ENCODE results near the gene HOMER2.

DNA sequence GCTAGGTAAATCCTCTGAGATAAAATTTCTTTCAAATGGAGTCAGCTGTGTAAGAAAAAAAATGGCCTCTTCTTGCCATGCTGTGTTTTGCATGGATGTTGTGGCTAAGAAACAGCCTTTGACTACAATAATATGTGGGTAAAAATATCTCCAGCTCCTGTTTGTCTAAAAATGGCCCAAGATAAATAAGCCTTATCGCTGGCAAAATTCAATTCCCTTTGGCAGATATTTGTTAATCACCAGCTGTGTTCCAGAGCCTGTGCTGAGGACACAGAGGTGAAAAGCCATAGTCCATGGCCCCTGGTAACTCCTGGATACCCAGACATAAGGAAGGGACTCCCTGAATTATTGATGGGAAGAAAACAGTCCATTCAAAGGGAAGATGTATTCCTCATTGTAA lies 18.2 kb upstream of the HOMER2 start:
- TF ChIP-seq, protein P1, sequence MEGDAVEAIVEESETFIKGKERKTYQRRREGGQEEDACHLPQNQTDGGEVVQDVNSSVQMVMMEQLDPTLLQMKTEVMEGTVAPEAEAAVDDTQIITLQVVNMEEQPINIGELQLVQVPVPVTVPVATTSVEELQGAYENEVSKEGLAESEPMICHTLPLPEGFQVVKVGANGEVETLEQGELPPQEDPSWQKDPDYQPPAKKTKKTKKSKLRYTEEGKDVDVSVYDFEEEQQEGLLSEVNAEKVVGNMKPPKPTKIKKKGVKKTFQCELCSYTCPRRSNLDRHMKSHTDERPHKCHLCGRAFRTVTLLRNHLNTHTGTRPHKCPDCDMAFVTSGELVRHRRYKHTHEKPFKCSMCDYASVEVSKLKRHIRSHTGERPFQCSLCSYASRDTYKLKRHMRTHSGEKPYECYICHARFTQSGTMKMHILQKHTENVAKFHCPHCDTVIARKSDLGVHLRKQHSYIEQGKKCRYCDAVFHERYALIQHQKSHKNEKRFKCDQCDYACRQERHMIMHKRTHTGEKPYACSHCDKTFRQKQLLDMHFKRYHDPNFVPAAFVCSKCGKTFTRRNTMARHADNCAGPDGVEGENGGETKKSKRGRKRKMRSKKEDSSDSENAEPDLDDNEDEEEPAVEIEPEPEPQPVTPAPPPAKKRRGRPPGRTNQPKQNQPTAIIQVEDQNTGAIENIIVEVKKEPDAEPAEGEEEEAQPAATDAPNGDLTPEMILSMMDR (conservative IDR thresholded peaks at IDR 0.05): no peak
- no peak for TF ChIP-seq ZFX (IDR thresholded peaks at IDR 0.05)

Data from C4-2B (cell line).